Measurements from ENCODE around the gene SEMA3C.
A peak's percentile ranks its signal among the peaks of the same experiment; 100 is the strongest.

Gene SEMA3C

DNA sequence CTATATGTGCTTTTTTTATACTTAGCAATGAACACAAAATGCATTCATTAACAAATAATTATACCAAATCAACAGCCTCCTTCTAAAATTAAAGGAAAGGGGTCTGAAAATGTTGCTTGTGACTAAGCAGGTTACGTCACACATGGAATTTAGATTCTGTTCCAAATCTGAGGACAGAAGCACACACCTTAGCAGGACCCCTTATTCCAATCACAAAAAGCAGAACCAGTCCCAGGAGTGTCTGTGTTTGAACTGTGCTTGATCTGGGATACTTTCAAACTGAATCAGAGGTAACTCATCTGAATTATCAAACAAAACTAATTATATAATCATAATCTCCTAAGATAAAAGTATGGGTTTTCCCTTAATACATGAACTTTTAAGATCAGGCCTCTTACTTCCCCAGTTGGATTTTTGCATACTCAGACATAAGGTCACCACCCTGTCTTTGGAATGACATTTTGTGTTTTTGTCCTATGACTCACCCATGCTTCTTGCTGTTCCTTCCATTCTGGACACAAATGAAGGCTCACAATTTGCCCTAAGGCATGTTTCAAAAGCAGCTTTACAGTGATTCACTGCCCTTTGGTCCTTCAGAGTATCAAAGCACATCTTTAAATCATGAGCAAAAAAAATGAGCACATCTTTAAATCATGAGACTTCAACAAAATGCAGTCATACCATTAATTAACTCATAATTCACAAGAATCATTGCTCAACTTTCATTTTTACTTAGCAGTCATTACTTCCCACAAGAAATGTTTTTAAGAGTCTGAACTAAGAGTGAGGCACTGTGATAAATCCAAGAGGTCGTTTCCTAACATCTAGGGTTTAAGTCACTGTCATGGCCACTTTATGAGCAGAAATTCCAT, 35.5 kb downstream of the SEMA3C start (continued):
- TF ChIP-seq, protein P1, sequence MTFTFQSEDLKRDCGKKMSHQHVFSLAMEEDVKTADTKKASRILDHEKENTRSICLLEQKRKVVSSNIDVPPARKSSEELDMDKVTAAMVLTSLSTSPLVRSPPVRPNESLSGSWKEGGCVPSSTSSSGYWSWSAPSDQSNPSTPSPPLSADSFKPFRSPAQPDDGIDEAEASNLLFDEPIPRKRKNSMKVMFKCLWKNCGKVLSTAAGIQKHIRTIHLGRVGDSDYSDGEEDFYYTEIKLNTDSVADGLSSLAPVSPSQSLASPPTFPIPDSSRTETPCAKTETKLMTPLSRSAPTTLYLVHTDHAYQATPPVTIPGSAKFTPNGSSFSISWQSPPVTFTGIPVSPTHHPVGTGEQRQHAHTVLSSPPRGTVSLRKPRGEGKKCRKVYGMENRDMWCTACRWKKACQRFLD (tag by site-specific recombination; IDR thresholded peaks at IDR 0.05) = no peak
- TF ChIP-seq ZNF324 (tag by site-specific recombination; IDR thresholded peaks at IDR 0.05) (peak; percentile 84), ZNF292 (tag by site-specific recombination; IDR thresholded peaks at IDR 0.05; ENCODE audit: borderline replicate concordance, low read depth) (no peak), KLF1 (tag by site-specific recombination; IDR thresholded peaks at IDR 0.05) (no peak), ZNF571 (tag by site-specific recombination; IDR thresholded peaks at IDR 0.05) (no peak), ZXDB (tag by site-specific recombination; IDR thresholded peaks at IDR 0.05) (peak; percentile 78), ZNF664 (tag by site-specific recombination; IDR thresholded peaks at IDR 0.05) (peak; percentile 27; the same call in 1 of the 2 replicates), ZSCAN16 (tag by site-specific recombination; IDR thresholded peaks at IDR 0.05) (no peak), SETDB1 (IDR thresholded peaks at IDR 0.05; ENCODE audit: insufficient read length, low read length) (no peak), KLF10 (tag by site-specific recombination; IDR thresholded peaks at IDR 0.05) (peak; percentile 83), MZF1 (tag by site-specific recombination; IDR thresholded peaks at IDR 0.05; ENCODE audit: borderline replicate concordance) (no peak), ZBTB21 (tag by site-specific recombination; IDR thresholded peaks at IDR 0.05) (peak; percentile 50), KLF7 (tag by site-specific recombination; IDR thresholded peaks at IDR 0.05; ENCODE audit: borderline replicate concordance) (0 out of 2 replicates have a peak, but pooled peaks have one; percentile 24), ZNF621 (tag by site-specific recombination; IDR thresholded peaks at IDR 0.05) (no peak), ZNF560 (tag by site-specific recombination; IDR thresholded peaks at IDR 0.05; ENCODE audit: borderline replicate concordance) (no peak), SP3 (tag by site-specific recombination; IDR thresholded peaks at IDR 0.05) (peak; percentile 41; the same call in 1 of the 2 replicates), ZNF777 (tag by site-specific recombination; IDR thresholded peaks at IDR 0.05; ENCODE audit: borderline replicate concordance) (no peak), HOXC10 (CRISPR knock-in tag; IDR thresholded peaks at IDR 0.05) (no peak), ZNF416 (tag by site-specific recombination; IDR thresholded peaks at IDR 0.05) (no peak), ZNF529 (tag by site-specific recombination; IDR thresholded peaks at IDR 0.05; ENCODE audit: insufficient replicate concordance) (no peak)
- TF ChIP-seq, protein P2, sequence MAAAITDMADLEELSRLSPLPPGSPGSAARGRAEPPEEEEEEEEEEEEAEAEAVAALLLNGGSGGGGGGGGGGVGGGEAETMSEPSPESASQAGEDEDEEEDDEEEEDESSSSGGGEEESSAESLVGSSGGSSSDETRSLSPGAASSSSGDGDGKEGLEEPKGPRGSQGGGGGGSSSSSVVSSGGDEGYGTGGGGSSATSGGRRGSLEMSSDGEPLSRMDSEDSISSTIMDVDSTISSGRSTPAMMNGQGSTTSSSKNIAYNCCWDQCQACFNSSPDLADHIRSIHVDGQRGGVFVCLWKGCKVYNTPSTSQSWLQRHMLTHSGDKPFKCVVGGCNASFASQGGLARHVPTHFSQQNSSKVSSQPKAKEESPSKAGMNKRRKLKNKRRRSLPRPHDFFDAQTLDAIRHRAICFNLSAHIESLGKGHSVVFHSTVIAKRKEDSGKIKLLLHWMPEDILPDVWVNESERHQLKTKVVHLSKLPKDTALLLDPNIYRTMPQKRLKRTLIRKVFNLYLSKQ (tag by site-specific recombination; IDR thresholded peaks at IDR 0.05; ENCODE audit: borderline replicate concordance) = no peak
- TF ChIP-seq, protein P3, sequence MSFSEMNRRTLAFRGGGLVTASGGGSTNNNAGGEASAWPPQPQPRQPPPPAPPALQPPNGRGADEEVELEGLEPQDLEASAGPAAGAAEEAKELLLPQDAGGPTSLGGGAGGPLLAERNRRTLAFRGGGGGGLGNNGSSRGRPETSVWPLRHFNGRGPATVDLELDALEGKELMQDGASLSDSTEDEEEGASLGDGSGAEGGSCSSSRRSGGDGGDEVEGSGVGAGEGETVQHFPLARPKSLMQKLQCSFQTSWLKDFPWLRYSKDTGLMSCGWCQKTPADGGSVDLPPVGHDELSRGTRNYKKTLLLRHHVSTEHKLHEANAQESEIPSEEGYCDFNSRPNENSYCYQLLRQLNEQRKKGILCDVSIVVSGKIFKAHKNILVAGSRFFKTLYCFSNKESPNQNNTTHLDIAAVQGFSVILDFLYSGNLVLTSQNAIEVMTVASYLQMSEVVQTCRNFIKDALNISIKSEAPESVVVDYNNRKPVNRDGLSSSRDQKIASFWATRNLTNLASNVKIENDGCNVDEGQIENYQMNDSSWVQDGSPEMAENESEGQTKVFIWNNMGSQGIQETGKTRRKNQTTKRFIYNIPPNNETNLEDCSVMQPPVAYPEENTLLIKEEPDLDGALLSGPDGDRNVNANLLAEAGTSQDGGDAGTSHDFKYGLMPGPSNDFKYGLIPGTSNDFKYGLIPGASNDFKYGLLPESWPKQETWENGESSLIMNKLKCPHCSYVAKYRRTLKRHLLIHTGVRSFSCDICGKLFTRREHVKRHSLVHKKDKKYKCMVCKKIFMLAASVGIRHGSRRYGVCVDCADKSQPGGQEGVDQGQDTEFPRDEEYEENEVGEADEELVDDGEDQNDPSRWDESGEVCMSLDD (tag by site-specific recombination; IDR thresholded peaks at IDR 0.05) = no peak
- TF ChIP-seq, protein P4, sequence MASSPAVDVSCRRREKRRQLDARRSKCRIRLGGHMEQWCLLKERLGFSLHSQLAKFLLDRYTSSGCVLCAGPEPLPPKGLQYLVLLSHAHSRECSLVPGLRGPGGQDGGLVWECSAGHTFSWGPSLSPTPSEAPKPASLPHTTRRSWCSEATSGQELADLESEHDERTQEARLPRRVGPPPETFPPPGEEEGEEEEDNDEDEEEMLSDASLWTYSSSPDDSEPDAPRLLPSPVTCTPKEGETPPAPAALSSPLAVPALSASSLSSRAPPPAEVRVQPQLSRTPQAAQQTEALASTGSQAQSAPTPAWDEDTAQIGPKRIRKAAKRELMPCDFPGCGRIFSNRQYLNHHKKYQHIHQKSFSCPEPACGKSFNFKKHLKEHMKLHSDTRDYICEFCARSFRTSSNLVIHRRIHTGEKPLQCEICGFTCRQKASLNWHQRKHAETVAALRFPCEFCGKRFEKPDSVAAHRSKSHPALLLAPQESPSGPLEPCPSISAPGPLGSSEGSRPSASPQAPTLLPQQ (tag by site-specific recombination; IDR thresholded peaks at IDR 0.05) = peak; percentile 69
- TF ChIP-seq, protein P5, sequence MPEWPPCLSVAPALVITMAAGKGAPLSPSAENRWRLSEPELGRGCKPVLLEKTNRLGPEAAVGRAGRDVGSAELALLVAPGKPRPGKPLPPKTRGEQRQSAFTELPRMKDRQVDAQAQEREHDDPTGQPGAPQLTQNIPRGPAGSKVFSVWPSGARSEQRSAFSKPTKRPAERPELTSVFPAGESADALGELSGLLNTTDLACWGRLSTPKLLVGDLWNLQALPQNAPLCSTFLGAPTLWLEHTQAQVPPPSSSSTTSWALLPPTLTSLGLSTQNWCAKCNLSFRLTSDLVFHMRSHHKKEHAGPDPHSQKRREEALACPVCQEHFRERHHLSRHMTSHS (tag by site-specific recombination; IDR thresholded peaks at IDR 0.05) = no peak
- TF ChIP-seq, protein P6, sequence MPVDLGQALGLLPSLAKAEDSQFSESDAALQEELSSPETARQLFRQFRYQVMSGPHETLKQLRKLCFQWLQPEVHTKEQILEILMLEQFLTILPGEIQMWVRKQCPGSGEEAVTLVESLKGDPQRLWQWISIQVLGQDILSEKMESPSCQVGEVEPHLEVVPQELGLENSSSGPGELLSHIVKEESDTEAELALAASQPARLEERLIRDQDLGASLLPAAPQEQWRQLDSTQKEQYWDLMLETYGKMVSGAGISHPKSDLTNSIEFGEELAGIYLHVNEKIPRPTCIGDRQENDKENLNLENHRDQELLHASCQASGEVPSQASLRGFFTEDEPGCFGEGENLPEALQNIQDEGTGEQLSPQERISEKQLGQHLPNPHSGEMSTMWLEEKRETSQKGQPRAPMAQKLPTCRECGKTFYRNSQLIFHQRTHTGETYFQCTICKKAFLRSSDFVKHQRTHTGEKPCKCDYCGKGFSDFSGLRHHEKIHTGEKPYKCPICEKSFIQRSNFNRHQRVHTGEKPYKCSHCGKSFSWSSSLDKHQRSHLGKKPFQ (tag by site-specific recombination; IDR thresholded peaks at IDR 0.05) = 0 out of 2 replicates have a peak, but pooled peaks have one; percentile 38
- TF ChIP-seq, protein P7, sequence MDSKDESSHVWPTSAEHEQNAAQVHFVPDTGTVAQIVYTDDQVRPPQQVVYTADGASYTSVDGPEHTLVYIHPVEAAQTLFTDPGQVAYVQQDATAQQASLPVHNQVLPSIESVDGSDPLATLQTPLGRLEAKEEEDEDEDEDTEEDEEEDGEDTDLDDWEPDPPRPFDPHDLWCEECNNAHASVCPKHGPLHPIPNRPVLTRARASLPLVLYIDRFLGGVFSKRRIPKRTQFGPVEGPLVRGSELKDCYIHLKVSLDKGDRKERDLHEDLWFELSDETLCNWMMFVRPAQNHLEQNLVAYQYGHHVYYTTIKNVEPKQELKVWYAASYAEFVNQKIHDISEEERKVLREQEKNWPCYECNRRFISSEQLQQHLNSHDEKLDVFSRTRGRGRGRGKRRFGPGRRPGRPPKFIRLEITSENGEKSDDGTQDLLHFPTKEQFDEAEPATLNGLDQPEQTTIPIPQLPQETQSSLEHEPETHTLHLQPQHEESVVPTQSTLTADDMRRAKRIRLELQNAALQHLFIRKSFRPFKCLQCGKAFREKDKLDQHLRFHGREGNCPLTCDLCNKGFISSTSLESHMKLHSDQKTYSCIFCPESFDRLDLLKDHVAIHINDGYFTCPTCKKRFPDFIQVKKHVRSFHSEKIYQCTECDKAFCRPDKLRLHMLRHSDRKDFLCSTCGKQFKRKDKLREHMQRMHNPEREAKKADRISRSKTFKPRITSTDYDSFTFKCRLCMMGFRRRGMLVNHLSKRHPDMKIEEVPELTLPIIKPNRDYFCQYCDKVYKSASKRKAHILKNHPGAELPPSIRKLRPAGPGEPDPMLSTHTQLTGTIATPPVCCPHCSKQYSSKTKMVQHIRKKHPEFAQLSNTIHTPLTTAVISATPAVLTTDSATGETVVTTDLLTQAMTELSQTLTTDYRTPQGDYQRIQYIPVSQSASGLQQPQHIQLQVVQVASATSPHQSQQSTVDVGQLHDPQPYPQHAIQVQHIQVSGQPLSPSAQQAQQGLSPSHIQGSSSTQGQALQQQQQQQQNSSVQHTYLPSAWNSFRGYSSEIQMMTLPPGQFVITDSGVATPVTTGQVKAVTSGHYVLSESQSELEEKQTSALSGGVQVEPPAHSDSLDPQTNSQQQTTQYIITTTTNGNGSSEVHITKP (tag by site-specific recombination; IDR thresholded peaks at IDR 0.05) = peak; percentile 39; the same call in 1 of the 2 replicates
